ENCODE data around the gene C11orf87. TPM values are rescaled to one million over a fixed set of nuclear protein-coding genes. Genes with fewer than 3 reads are reported as not detected.

Gene C11orf87
- total RNA-seq, 4 donors from 2014 or later = 0.03 TPM; not detected in 3

DNA sequence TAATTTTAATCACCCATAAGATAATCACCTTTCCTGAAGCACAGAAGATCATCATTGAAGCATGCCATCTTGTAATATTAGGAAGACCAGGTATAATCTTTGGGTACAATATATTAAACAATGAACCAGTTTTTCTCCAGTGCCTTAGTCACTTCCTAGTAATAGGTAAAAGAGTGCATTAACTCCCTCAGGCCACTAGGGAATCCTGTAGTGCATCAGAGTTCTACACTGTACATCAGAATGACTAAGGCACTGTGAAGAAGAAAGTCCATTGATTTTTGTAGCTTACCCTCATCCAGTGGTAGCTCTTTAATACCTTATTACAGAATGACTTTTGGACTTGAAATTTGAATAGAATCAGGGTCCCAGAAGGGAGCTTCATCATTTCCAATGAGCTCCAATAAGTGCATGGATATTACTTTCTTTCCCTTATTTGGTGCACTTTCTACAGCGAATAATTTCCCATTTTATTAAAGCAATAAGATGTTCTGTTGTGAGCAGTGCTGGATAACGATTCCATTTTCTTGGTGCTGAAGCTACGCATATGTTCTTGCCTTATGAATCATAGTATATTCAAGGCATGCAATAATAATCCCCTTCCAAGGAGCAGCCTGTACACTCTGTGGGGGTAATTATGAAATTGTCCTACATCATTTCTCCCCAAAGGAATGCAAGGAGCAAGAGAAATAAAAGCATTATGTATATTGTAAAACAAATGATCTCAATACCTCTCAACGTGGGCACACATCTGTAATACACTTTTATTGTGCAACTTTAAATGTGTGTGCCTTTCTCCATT lies 4.7 kb downstream of the C11orf87 start:
- TF ChIP-seq, protein P1, sequence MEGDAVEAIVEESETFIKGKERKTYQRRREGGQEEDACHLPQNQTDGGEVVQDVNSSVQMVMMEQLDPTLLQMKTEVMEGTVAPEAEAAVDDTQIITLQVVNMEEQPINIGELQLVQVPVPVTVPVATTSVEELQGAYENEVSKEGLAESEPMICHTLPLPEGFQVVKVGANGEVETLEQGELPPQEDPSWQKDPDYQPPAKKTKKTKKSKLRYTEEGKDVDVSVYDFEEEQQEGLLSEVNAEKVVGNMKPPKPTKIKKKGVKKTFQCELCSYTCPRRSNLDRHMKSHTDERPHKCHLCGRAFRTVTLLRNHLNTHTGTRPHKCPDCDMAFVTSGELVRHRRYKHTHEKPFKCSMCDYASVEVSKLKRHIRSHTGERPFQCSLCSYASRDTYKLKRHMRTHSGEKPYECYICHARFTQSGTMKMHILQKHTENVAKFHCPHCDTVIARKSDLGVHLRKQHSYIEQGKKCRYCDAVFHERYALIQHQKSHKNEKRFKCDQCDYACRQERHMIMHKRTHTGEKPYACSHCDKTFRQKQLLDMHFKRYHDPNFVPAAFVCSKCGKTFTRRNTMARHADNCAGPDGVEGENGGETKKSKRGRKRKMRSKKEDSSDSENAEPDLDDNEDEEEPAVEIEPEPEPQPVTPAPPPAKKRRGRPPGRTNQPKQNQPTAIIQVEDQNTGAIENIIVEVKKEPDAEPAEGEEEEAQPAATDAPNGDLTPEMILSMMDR (IDR thresholded peaks at IDR 0.05) = no peak
- TF ChIP-seq POLR2A (IDR thresholded peaks at IDR 0.05) = no peak
- intact Hi-C loops (cut with DNase I; ENCODE audit: low total_unique reads) = no loop called here
- 56 to 69% methylated on average over 4 of the region's 4 CpGs for WGBS, 2 donors

DNA sequence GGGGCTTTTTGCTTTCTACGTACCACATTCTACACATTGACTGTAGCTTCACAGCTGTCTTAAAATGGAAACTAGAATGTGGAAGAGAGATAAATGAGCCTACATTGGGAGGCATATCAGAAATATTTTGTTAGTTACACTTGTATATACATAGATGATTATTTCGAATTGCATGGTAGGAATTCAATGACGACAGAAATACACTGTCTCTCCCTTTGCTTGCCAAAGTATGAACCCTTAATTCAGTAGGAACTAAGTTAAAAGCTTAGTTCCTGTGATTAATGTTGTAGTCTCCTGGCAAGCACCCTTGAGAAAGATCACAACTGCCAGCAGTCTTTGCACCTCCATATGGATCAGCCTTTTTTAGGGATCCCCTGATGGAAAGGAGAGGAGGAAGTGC lies 10.1 kb downstream of the C11orf87 start:
- WGBS, 2 donors = 68 to 79% methylated on average over 3 of the region's 3 CpGs
- intact Hi-C loops (cut with DNase I; ENCODE audit: low total_unique reads) = no loop called here
- no peak for DNase-seq (ENCODE audit: low spot score in 2 of 2)
- no peak overlapping the region for H3K4me3 ChIP-seq (ENCODE audit: low read depth, poor library complexity, severe bottlenecking)
- TF ChIP-seq, protein P1 (IDR thresholded peaks at IDR 0.05) = no peak
- no peak for TF ChIP-seq POLR2A (IDR thresholded peaks at IDR 0.05)

More for the DNA sequence above, 4.7 kb downstream of the C11orf87 start:
- DNase-seq (ENCODE audit: low spot score in 2 of 2) = no peak
- H3K4me3 ChIP-seq (ENCODE audit: low read depth, poor library complexity, severe bottlenecking) = no peak overlapping the region

DNA sequence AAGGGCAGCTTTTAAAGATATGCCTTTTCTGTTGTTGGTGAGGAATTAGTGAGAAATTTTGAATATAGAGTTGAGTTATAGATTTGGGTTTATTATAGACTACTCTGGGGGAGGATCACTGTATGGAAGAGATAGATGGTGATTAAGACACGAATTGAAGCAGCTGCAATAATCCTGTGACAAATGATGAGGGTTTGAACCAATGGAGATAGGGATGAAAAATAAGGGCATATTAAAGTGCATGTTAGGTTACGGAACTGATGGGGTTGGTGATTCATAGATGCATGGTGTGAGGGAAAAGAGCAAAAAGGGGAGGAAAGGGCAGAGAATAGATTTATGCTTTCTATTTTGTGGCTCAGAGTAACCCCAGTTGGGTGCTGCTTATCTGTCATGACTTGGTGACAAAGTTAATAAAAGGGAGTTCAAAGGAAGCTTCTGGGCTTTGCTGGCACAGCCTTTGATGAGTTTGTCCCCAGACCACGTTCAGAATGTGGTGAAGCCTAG lies 11.8 kb downstream of the C11orf87 start:
- no peak for DNase-seq (ENCODE audit: low spot score in 2 of 2)
- TF ChIP-seq POLR2A (IDR thresholded peaks at IDR 0.05) = no peak
- TF ChIP-seq, protein P1 (IDR thresholded peaks at IDR 0.05) = no peak
- no peak overlapping the region for H3K4me3 ChIP-seq (ENCODE audit: low read depth, poor library complexity, severe bottlenecking)
- WGBS, 2 donors = 60 to 61% methylated on average over 3 of the region's 3 CpGs
- intact Hi-C loops (cut with DNase I; ENCODE audit: low total_unique reads) = no loop called here

DNA sequence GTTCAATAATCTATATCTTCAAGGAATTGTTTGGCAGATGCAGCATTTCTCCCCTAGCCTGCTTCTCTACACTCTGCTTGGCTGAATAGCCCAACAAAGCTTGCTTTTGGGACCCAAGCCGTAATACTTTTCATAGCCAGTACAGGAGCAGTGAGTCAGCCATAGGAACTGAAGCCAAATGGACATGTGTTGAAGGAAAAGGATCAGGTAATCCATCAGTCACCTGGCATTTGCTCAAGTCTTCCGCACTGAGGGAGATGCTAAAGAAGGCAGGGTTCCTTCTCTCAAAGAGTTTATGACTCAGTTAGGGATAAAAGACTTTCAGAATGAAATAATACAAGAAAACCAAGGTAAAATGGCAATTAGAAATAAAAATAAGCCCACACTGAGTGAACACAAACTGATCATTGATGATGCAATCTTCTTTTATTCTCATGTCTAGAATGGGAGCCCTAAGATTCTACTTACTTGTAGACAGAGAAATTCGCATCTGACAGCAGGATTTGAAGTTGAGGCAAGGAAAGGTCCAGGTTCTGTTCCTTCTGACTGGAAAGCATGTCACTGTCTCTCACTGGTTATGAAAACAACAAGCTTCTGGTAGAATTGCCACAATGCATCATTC lies 13.2 kb downstream of the C11orf87 start:
- 71 to 75% methylated on average over 3 of the region's 3 CpGs for WGBS, 2 donors
- intact Hi-C loops (cut with DNase I; ENCODE audit: low total_unique reads) = no loop called here
- no peak for DNase-seq (ENCODE audit: low spot score in 2 of 2)
- no peak overlapping the region for H3K4me3 ChIP-seq (ENCODE audit: low read depth, poor library complexity, severe bottlenecking)
- TF ChIP-seq, protein P1 (IDR thresholded peaks at IDR 0.05) = no peak
- no peak for TF ChIP-seq POLR2A (IDR thresholded peaks at IDR 0.05)

DNA sequence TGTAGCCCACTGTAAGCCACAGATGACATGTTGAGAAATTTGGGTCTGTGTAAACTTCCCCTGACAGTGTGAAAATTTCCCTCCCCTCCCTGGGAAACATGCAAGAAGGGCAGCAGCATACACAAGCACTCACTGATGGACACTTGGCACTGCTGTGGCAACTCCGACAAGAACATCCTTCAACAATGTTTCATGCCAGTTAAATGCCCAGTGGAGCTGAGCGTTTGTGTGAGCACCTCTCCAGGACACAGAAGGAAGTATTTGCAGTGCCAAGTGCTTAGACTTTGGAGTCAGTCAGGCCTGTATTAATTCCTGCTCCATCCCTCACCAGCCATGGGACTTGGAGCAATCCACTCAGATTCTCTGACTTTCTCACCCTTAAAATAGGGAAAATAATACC lies 17.7 kb downstream of the C11orf87 start:
- no peak for DNase-seq (ENCODE audit: low spot score in 2 of 2)
- intact Hi-C loops (cut with DNase I; ENCODE audit: low total_unique reads) = no loop called here
- TF ChIP-seq, protein P1 (IDR thresholded peaks at IDR 0.05) = no peak
- no peak for TF ChIP-seq POLR2A (IDR thresholded peaks at IDR 0.05)
- WGBS, 2 donors = 79 to 84% methylated on average over 2 of the region's 2 CpGs
- H3K4me3 ChIP-seq (ENCODE audit: low read depth, poor library complexity, severe bottlenecking) = no peak overlapping the region

Measured in lower leg skin (tissue), 4 donors.